ENCODE measurements around the gene OGFR.
A peak's percentile ranks its signal among the peaks of the same experiment; 100 is the strongest.

OGFR gene

GRCh38 chr20:62816884-62817873 lies 12.5 kb downstream of the OGFR start, which contains the start of gene COL9A3:
Gene COL9A3, plus strand, starts transcription at chr20:62817050. Its CDS starts 15 bp downstream, at chr20:62817065.
- TF ChIP-seq JUND (IDR thresholded peaks at IDR 0.05; ENCODE audit: low read depth), result no peak
- in situ Hi-C loops (cut with HindIII; ENCODE audit: low pct_unique_long_range_greater_than_20kb, low sequenced_read_pairs), result no loop called here

GRCh38 chr20:62817975-62818591 lies 13.4 kb downstream of the OGFR start:
- in situ Hi-C loops (cut with HindIII; ENCODE audit: low pct_unique_long_range_greater_than_20kb, low sequenced_read_pairs), result no loop called here
- no peak for DNase-seq (ENCODE audit: low read depth in 1 of 2, low spot score in 1 of 2)
- no peak for TF ChIP-seq JUND (IDR thresholded peaks at IDR 0.05; ENCODE audit: low read depth)

More at GRCh38 chr20:62816884-62817873, 12.5 kb downstream of the OGFR start, which contains the start of gene COL9A3:
- DNase-seq (ENCODE audit: low read depth in 1 of 2, low spot score in 1 of 2), result no peak

- no peak for DNase-seq (ENCODE audit: low read depth in 1 of 2, low spot score in 1 of 2)
- in situ Hi-C loops (cut with HindIII; ENCODE audit: low pct_unique_long_range_greater_than_20kb, low sequenced_read_pairs), result no loop called here
- no peak for TF ChIP-seq JUND (IDR thresholded peaks at IDR 0.05; ENCODE audit: low read depth)
Measured at GRCh38 chr20:62818592-62819493, 14.2 kb downstream of the OGFR start.

GRCh38 chr20:62819494-62820174 lies 15.0 kb downstream of the OGFR start:
- DNase-seq (ENCODE audit: low read depth in 1 of 2, low spot score in 1 of 2), result peak in 1 of 2 experiments; percentile 55
- in situ Hi-C loops (cut with HindIII; ENCODE audit: low pct_unique_long_range_greater_than_20kb, low sequenced_read_pairs), result no loop called here

GRCh38 chr20:62820208-62820961 lies 15.8 kb downstream of the OGFR start:
- DNase-seq (ENCODE audit: low read depth in 1 of 2, low spot score in 1 of 2), result peak; percentile 73 to 88
- no peak for TF ChIP-seq JUND (IDR thresholded peaks at IDR 0.05; ENCODE audit: low read depth)
- in situ Hi-C loops (cut with HindIII; ENCODE audit: low pct_unique_long_range_greater_than_20kb, low sequenced_read_pairs), result no loop called here

More at GRCh38 chr20:62819494-62820174, 15.0 kb downstream of the OGFR start:
- no peak for TF ChIP-seq JUND (IDR thresholded peaks at IDR 0.05; ENCODE audit: low read depth)

- DNase-seq (ENCODE audit: low read depth in 1 of 2, low spot score in 1 of 2), result no peak
- no peak for TF ChIP-seq JUND (IDR thresholded peaks at IDR 0.05; ENCODE audit: low read depth)
- in situ Hi-C loops (cut with HindIII; ENCODE audit: low pct_unique_long_range_greater_than_20kb, low sequenced_read_pairs), result no loop called here
Measured at GRCh38 chr20:62820962-62821725, 16.5 kb downstream of the OGFR start.

GRCh38 chr20:62821726-62822210 lies 17.1 kb downstream of the OGFR start:
- TF ChIP-seq JUND (IDR thresholded peaks at IDR 0.05; ENCODE audit: low read depth), result no peak
- no peak for DNase-seq (ENCODE audit: low read depth in 1 of 2, low spot score in 1 of 2)
- in situ Hi-C loops (cut with HindIII; ENCODE audit: low pct_unique_long_range_greater_than_20kb, low sequenced_read_pairs), result no loop called here

- in situ Hi-C loops (cut with HindIII; ENCODE audit: low pct_unique_long_range_greater_than_20kb, low sequenced_read_pairs), result no loop called here
- no peak for TF ChIP-seq JUND (IDR thresholded peaks at IDR 0.05; ENCODE audit: low read depth)
- DNase-seq (ENCODE audit: low read depth in 1 of 2, low spot score in 1 of 2), result no peak
Measured at GRCh38 chr20:62822239-62822787, 17.7 kb downstream of the OGFR start.

GRCh38 chr20:62822788-62823651 lies 18.4 kb downstream of the OGFR start:
- in situ Hi-C loops (cut with HindIII; ENCODE audit: low pct_unique_long_range_greater_than_20kb, low sequenced_read_pairs), result no loop called here
- no peak for TF ChIP-seq JUND (IDR thresholded peaks at IDR 0.05; ENCODE audit: low read depth)
- peak; percentile 95 to 96 for DNase-seq (ENCODE audit: low read depth in 1 of 2, low spot score in 1 of 2)

All from T47D (cell line).